ENCODE data around the gene SDC4. TPM values are rescaled to one million over a fixed set of nuclear protein-coding genes. Genes with fewer than 3 reads are reported as not detected.

SDC4 gene
- total and polyA plus RNA-seq, 10 of the 15 experiments (the other 5 are each of a cell fraction or from before 2014, with no cell fraction given): 0.52 to 11.3 (median 1.4) TPM

DNA sequence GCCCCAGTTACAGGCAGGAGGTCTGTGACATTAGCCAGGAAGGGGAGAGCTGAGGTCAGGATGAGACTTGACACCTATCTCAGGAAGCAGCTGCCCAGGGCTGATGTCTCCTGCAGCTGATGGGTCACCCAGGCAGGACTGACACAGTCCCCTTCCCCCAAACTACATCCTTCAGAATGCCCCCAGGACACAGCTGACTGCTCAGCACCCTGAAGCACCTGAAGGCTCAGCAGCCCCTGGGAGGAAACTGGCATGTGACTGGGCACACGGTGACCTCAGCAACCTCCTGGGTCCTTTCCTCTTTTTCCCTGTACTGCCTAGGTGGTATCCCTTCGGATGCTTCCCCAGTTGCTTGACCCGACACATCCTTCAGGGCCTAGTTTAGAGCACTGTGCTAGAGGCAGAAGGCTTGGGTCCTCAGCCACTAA, 1.9 kb downstream of the SDC4 start:
- POLR2A ChIA-PET: interaction anchor here (1.7 kb wide), 1 partner anchor 10 kb away, joined by 7 read pairs; no protein-coding TSS in a partner anchor
- Histone ChIP-seq H3K36me3 (ENCODE audit: control insufficient read depth in 2 of 2, insufficient read depth in 2 of 2, low read length in 1 of 2) (no peaks in the 10 kb centered on the region), H3K4me3 (no peak overlapping the region), H3K4me2 (ENCODE audit: control insufficient read depth, insufficient read depth) (no peak overlapping the region; the same call in 1 of the 2 replicates), H3K79me2 (ENCODE audit: control insufficient read depth, insufficient read depth, low read length) (no peaks in the 10 kb centered on the region), H3K9ac (ENCODE audit: control insufficient read depth, insufficient read depth, low read length) (no peak overlapping the region), H3K9me3 (replicated peaks; ENCODE audit: control insufficient read depth, insufficient read depth, low read length) (no peaks in the 10 kb centered on the region), H2AFZ (ENCODE audit: control insufficient read depth, low read depth, low read length) (no peak overlapping the region), H3K27ac (ENCODE audit: control insufficient read depth, insufficient read depth) (no peak overlapping the region), H3K4me1 (ENCODE audit: control insufficient read depth, insufficient read depth, low read length) (peaks cover 6% of the 10 kb centered on the region), H3K27me3 (replicated peaks in 1 of 2; ENCODE audit: control insufficient read depth in 2 of 2, insufficient read depth in 2 of 2, low read length in 1 of 2) (0 out of 4 replicates have a peak, but pooled peaks cover 0 to 6% of the 10 kb centered on the region in 2 experiments), H4K20me1 (ENCODE audit: control insufficient read depth, insufficient read depth) (peaks cover 2% of the 10 kb centered on the region; the same call in 1 of the 2 replicates)
- 43% methylated on average over 3 of the region's 3 CpGs for WGBS (ENCODE audit: insufficient coverage, insufficient replicate concordance, low lambda C conversion rate, missing lambda C conversion rate)
- CTCF ChIA-PET: interaction anchor here (1.1 to 3.8 kb wide), 6 partner anchors 11 to 91 kb away, joined by 3 to 13 read pairs (median 4); no protein-coding TSS in a partner anchor
- RAD21 ChIA-PET (ENCODE audit: unreplicated experiment): no interaction called here
- intact Hi-C loops (cut with micrococcal nuclease; ENCODE audit: unreplicated experiment): no loop called here
- no peak for FAIRE-seq
- TF ChIP-seq SUPT20H (IDR thresholded peaks at IDR 0.05; ENCODE audit: borderline replicate concordance, control insufficient read depth, low read depth, low read length) (no peak), NR2F1 (conservative IDR thresholded peaks at IDR 0.05) (0 out of 2 replicates have a peak, but pooled peaks have one; percentile 21), BHLHE40 (IDR thresholded peaks at IDR 0.05; ENCODE audit: borderline replicate concordance in 1 of 2, low read depth in 2 of 2, low read length in 1 of 2) (0 out of 4 replicates have a peak, but pooled peaks of 1 of the 2 experiments have one; percentile 12)
- DNase-seq (ENCODE audit: low read depth, low spot score): no peak
- SMC1A ChIA-PET (ENCODE audit: uncharacterized antibody, unreplicated experiment): interaction anchor here (0.7 to 1.6 kb wide), 6 partner anchors 17 to 286 kb away, joined by 3 to 6 read pairs (median 4); partner anchors contain the start of gene SYS1
- BruUV-seq (replicated peaks): no TSS peak
- in situ Hi-C loops (cut with MboI): no loop called here
- peak; percentile 48 for ATAC-seq

DNA sequence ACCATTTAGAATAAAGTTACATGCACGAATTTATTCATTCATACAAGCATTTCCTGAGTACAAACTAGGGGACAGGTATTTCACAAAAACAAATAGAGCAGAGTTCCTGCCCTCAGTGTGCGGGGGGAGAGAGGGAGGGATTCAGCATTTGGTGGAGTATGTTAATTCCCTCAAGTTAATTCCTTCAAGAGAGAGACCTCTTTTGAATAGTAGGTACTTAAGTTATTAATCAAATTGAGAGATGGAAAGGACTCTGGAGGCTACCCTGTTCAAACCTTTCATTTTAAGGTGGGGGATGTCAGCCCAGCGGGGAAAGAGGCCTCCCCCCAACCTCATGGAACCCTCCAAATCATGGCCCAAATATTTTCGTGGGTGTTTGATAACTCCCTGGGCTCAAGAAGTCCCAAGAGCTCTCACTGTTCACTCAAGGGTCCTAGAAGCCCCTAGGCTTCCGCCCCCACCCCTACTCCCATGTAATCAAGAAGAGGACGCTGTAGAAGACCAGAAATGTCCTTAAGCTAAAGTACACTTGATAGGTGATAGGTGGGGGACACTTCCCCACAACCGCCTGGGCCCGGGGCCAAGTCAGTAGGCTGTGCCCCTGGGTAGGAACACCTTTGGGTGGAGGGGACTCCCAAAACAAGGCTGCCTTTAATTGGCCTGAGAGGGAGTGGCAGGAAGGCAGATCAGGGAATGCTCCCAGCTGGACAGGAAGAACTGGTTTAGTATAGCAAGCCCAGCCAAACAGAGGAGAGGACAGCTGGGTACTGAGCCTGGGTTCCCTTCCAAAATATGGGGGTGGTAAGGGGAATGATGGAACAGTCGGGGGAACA, 2.9 kb downstream of the SDC4 start:
- Histone ChIP-seq H3K4me2 (ENCODE audit: control insufficient read depth, insufficient read depth) (no peak overlapping the region), H3K9me3 (replicated peaks; ENCODE audit: control insufficient read depth, insufficient read depth, low read length) (no peaks in the 10 kb centered on the region), H2AFZ (ENCODE audit: control insufficient read depth, low read depth, low read length) (no peak overlapping the region), H4K20me1 (ENCODE audit: control insufficient read depth, insufficient read depth) (peaks cover 2% of the 10 kb centered on the region; the same call in 1 of the 2 replicates), H3K27ac (ENCODE audit: control insufficient read depth, insufficient read depth) (no peak overlapping the region), H3K4me1 (ENCODE audit: control insufficient read depth, insufficient read depth, low read length) (peaks cover 6% of the 10 kb centered on the region), H3K79me2 (ENCODE audit: control insufficient read depth, insufficient read depth, low read length) (no peaks in the 10 kb centered on the region), H3K4me3 (no peak overlapping the region), H3K36me3 (ENCODE audit: control insufficient read depth in 2 of 2, insufficient read depth in 2 of 2, low read length in 1 of 2) (no peaks in the 10 kb centered on the region), H3K27me3 (replicated peaks in 1 of 2; ENCODE audit: control insufficient read depth in 2 of 2, insufficient read depth in 2 of 2, low read length in 1 of 2) (0 out of 4 replicates have a peak, but pooled peaks cover 0 to 6% of the 10 kb centered on the region in 2 experiments), H3K9ac (ENCODE audit: control insufficient read depth, insufficient read depth, low read length) (no peak overlapping the region)
- in situ Hi-C loops (cut with MboI) (no loop called here), intact Hi-C loops (cut with micrococcal nuclease; ENCODE audit: unreplicated experiment) (no loop called here)
- CTCF ChIA-PET: interaction anchor here (1.1 to 3.8 kb wide), 4 partner anchors 10 to 27 kb away, joined by 3 to 13 read pairs (median 4); no protein-coding TSS in a partner anchor
- FAIRE-seq: no peak
- RAD21 ChIA-PET (ENCODE audit: unreplicated experiment): interaction anchor here (0.5 kb wide), 1 partner anchor 22 kb away, joined by 3 read pairs; no protein-coding TSS in a partner anchor
- ATAC-seq: no peak
- 29% methylated on average over 9 of the region's 9 CpGs for WGBS (ENCODE audit: insufficient coverage, insufficient replicate concordance, low lambda C conversion rate, missing lambda C conversion rate)
- POLR2A ChIA-PET: interaction anchor here (0.6 kb wide), 1 partner anchor 120 kb away, joined by 5 read pairs; no protein-coding TSS in a partner anchor
- no peak for DNase-seq (ENCODE audit: low read depth, low spot score)
- no TSS peak for BruUV-seq (replicated peaks)
- SMC1A ChIA-PET (ENCODE audit: uncharacterized antibody, unreplicated experiment): interaction anchor here (1.0 to 1.6 kb wide), 4 partner anchors 12 to 92 kb away, joined by 3 to 6 read pairs (median 4); no protein-coding TSS in a partner anchor
- TF ChIP-seq MTA3 (IDR thresholded peaks at IDR 0.05; ENCODE audit: borderline replicate concordance, low read length): no peak
- TF ChIP-seq NFYB (IDR thresholded peaks at IDR 0.05; ENCODE audit: insufficient read depth, low read depth, low read length): no peak
- no peak for TF ChIP-seq RAD51 (IDR thresholded peaks at IDR 0.05)
- no peak for TF ChIP-seq STAT1 (conservative IDR thresholded peaks at IDR 0.05)
- TF ChIP-seq CBFB (IDR thresholded peaks at IDR 0.05; ENCODE audit: low read depth): no peak
- no peak for TF ChIP-seq SP1 (IDR thresholded peaks at IDR 0.05; ENCODE audit: low read depth, low read length)
- TF ChIP-seq EP300 (IDR thresholded peaks at IDR 0.05; ENCODE audit: borderline replicate concordance in 1 of 2, control insufficient read depth in 1 of 2, low read depth in 2 of 2, low read length in 2 of 2): no peak
- no peak for TF ChIP-seq PRDM15 (CRISPR knock-in tag; IDR thresholded peaks at IDR 0.05)

Data from GM12878 (cell line).